ENCODE data around the gene TMED8.

DNA sequence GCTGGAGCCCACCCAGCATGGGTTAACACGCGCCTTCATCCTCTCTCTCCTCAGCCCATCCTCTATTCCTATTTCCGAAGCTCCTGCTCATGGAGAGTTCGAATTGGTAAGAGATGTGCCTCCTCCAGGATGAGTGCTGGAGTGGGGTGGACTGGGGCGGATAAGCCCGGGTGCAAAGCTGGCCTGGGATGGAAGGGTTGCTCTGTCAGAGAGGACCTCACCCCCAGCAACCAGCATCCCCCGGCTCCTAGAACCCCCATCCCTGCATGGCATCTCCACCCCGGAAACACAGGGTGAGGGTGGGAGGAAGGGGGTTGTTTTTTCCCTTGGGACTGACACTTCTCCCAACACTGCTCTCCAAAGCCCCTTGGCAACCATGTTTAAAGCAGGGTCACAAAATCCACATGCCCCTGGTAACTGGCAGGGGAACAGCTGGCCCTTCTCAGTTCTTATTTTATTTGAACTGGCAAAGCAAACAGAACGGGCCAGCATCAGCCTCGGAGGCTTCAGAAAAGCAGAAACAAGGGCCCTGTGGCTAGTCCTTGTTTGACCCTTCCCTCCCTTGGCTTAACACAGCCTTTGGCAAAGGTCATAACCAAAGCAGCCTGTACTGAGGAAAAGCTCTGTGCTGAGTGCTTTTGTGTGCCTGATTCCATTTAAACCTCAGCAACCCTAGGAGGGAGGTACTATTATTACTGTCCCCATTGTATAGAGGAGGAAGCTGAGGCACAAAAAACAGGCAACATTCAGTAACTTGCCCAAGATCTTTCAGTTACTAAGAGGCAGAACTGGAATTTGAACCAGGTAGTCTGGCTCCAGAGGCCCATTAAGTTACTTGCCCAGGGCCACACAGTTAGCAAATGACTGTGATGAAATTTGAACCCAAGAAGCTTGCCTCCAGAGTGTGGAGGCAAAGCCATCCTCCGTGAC is 51.8 kb downstream of the TMED8 start:
- TF ChIP-seq GABPA (IDR thresholded peaks at IDR 0.05 in 1 of 2, conservative IDR thresholded peaks at IDR 0.05 in 1 of 2) (no peak), CTCF (IDR thresholded peaks at IDR 0.05; ENCODE audit: low read depth, low read length, missing input control) (no peak), EGR1 (IDR thresholded peaks at IDR 0.05; ENCODE audit: low read depth in 2 of 2) (no peak)
- TF ChIP-seq, protein P1, sequence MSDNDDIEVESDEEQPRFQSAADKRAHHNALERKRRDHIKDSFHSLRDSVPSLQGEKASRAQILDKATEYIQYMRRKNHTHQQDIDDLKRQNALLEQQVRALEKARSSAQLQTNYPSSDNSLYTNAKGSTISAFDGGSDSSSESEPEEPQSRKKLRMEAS (IDR thresholded peaks at IDR 0.05) = no peak

Data from liver (tissue), 3 donors.